Activated CD4-positive, alpha-beta memory T cell treated with anti-CD3 and anti-CD28 coated beads for 36 hours (primary cell): ENCODE measurements around the gene PIEZO2. TPM values are rescaled to one million over a fixed set of nuclear protein-coding genes. Genes with fewer than 3 reads are reported as not detected.

ENCODE experiments used
- CTCF ChIA-PET: fragments of 350-600 bp; sonication (Branson Sonifier 250); formaldehyde crosslinking; loops from one replicate; lab custom pipeline; 2021; ENCODE audit warnings: antibody characterized with exemption, inconsistent platforms; lab: Charles Lee
- POLR2A ChIA-PET: fragments of 350-600 bp; sonication (Branson Sonifier 250); formaldehyde crosslinking; loops from one replicate; lab custom pipeline; 2021; ENCODE audit warnings: antibody characterized with exemption; lab: Charles Lee
- DNase-seq: peaks from one replicate; pipeline ENCODE4 v3.0.0-alpha.2; 2020
- H3K27ac Mint-ChIP-seq: one replicate; pipeline ENCODE4 v1.8.0; 2021; ENCODE audit warnings: mixed read lengths
- H3K27me3 Mint-ChIP-seq: one replicate; pipeline ENCODE4 v1.8.0; 2021; ENCODE audit warnings: mixed read lengths
- H3K36me3 Mint-ChIP-seq: one replicate; pipeline ENCODE4 v1.8.0; 2021; ENCODE audit warnings: mixed read lengths
- H3K4me1 Mint-ChIP-seq: one replicate; pipeline ENCODE4 v1.8.0; 2021; ENCODE audit warnings: low read depth, mixed read lengths
- H3K4me3 Mint-ChIP-seq: one replicate; pipeline ENCODE4 v1.8.0; 2021; ENCODE audit warnings: mild to moderate bottlenecking, mixed read lengths
- H3K9me3 Mint-ChIP-seq: one replicate; pipeline ENCODE4 v1.8.0; 2021; ENCODE audit warnings: mixed read lengths
- intact Hi-C: fragments of 100-400 bp; cut with micrococcal nuclease; formaldehyde crosslinking; loops from one replicate; pipeline ENCODE4 v1.15.1; 2023
- total RNA-seq, 2 experiments: library from RNA; stranded (reverse); gene quantifications; one replicate each; pipeline ENCODE4 v1.2.3, GENCODE V29; 2021

Gene PIEZO2
- total RNA-seq, 2 experiments from 2014 or later, result not detected

- ChIA-PET POLR2A (no interaction called here), CTCF (no interaction called here)
- no peak for DNase-seq
- H3K27me3 Mint-ChIP-seq, result no peaks in the 10 kb centered on the region
- no peaks in the 10 kb centered on the region for H3K4me1 Mint-ChIP-seq
- H3K36me3 Mint-ChIP-seq, result no peaks in the 10 kb centered on the region
- peaks cover 7% of the 10 kb centered on the region for H3K9me3 Mint-ChIP-seq
- no peak overlapping the region for H3K27ac Mint-ChIP-seq
- intact Hi-C loops, result no loop called here
- H3K4me3 Mint-ChIP-seq, result no peak overlapping the region
Observed at GRCh38 chr18:10965119-10965518, 184.2 kb downstream of the PIEZO2 start.

DNA sequence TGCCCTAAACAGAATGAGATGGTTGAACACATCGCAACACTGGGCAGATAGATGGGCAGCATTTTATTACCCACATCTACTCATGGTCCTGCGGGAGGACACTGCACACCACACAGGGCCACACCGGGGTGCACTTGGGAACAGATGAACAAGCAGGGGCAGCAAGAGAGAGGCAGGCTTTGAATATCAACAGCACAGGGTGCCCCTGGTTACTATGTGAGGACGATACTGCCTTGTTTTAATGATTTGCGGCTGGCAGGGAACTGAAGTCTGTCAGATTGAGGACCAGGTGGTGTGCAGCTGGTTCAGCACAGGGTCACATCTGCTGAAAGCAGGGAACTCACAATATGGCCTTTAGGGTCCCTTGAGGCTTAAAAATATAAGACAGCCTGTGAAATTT is 195.7 kb downstream of the PIEZO2 start:
- H3K27ac Mint-ChIP-seq, result no peak overlapping the region
- H3K4me1 Mint-ChIP-seq, result no peaks in the 10 kb centered on the region
- no peak for DNase-seq
- no peaks in the 10 kb centered on the region for H3K9me3 Mint-ChIP-seq
- intact Hi-C loops, result no loop called here
- no peak overlapping the region for H3K4me3 Mint-ChIP-seq
- no peaks in the 10 kb centered on the region for H3K36me3 Mint-ChIP-seq
- ChIA-PET POLR2A (no interaction called here), CTCF (no interaction called here)
- peaks cover 5% of the 10 kb centered on the region for H3K27me3 Mint-ChIP-seq

DNA sequence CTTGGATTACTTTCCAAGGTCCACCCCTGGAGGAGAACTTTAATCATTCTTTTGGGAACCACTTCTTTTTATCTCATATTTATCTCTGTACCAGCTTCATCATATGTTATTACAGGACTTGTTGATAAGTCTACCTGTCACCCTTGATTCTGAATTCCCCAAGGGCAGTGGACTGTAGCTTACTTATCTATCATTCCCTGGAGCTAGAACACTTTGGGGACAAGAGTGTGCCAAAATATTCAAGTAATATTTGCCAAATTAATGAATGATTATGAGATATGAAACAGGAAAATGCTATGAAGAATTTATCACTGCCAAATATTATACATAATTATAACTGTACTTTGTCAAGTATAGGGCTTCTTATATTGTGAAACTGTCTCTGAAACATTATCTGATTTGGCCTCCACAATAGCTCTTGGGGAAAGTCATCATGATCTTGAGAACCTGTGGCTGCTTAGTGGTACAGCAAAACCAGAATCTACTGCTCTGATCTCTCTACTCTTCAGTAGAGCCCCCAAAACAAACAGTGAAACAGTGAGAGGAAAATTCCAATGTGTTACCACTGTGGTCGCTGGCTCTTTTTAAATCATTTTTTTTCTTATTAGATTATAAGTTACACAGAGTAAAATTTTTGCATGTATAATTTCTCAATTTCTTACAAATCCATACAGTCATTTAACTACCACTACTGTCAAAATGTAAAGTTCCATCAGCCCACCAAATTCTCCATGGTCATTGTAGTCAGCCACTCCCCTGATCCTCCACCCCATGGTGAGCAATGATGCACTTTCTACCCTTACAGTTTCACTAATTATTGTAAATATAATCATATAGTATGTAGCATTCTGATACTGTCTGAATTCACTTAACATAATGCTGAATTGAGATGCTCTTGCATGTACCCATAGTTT is 197.5 kb downstream of the PIEZO2 start:
- H3K9me3 Mint-ChIP-seq, result peaks cover 3% of the 10 kb centered on the region
- H3K27me3 Mint-ChIP-seq, result peaks cover 5% of the 10 kb centered on the region
- intact Hi-C loops, result no loop called here
- CTCF ChIA-PET, result no interaction called here
- H3K27ac Mint-ChIP-seq, result no peak overlapping the region
- no peaks in the 10 kb centered on the region for H3K36me3 Mint-ChIP-seq
- no peaks in the 10 kb centered on the region for H3K4me1 Mint-ChIP-seq
- no peak for DNase-seq
- no peak overlapping the region for H3K4me3 Mint-ChIP-seq
- POLR2A ChIA-PET, result no interaction called here

DNA sequence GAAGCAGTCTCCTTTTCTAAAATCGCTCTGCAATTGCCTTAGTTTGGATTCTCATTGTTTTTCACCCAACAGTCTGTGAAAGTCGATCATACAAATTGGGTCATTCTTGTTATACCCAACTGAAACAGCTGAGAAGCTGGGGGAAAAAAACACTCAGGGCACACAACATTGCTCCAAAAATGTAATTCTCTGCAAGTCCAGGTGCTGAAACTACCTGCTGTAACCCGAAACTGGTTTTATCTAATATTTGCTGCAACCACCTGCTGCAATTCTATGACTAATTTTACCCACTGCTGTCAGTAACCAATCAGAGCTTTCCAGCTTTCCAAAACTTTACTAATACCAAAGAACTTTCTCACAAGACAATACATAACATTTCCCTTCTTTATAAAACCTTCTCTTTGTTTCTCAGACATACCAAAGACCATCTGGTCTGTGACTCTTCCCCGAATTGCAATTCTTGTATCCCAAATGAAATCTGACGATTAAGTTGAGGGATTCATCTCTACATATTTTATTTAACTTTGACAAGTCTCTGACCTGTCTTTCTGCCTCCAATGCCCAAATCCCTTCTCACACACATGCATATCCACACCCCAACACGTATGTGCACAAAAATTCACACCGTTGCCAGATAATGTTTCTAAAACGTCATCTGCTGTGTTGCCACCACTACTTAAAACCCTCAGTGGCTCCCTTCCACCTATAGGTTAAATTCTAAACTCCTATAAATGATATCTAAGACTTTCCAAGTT is 198.3 kb downstream of the PIEZO2 start:
- no peaks in the 10 kb centered on the region for H3K4me1 Mint-ChIP-seq
- peaks cover 9% of the 10 kb centered on the region for H3K9me3 Mint-ChIP-seq
- POLR2A ChIA-PET, result no interaction called here
- H3K27me3 Mint-ChIP-seq, result peaks cover 5% of the 10 kb centered on the region
- CTCF ChIA-PET, result no interaction called here
- H3K27ac Mint-ChIP-seq, result no peak overlapping the region
- H3K36me3 Mint-ChIP-seq, result no peaks in the 10 kb centered on the region
- no peak for DNase-seq
- H3K4me3 Mint-ChIP-seq, result no peak overlapping the region
- intact Hi-C loops, result no loop called here

DNA sequence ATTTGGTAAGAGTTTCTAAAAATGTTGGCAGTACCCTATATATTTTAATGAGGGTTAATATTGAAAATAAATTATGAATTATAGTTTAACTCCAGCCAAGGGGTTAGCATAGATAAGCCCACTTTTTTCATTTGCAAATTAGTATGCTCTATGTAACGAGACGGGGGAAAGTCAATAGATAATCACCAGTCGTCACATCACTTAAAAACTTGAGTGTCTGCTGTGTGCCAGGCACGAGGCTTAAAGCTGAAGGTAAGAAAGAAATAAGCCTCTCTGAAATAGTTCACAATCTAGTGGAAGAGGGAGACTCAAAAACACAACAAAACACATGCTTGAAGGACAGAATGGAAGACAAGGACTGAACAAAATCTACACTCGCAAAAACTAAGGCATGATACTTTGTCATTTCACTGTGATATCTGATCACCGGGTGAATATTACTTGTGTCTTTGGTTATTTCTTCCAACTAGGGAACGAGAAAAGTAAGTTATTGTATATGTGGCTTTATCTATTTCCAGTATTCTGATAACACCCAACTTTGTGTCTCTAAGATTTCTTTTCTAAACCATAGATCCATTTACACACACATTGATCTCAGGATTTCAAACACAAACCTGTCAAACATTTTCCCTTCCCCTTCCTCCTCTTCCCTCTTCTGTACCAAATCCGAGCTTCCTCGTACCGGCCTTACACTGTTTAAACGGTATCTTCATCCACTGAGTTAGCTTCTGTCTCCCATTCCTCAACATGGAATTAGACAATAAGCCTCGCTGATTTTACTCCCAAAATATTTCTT is 199.1 kb downstream of the PIEZO2 start:
- Mint-ChIP-seq H3K9me3 (peaks cover 16% of the 10 kb centered on the region), H3K27ac (no peak overlapping the region), H3K27me3 (peaks cover 5% of the 10 kb centered on the region), H3K4me3 (no peak overlapping the region), H3K36me3 (no peaks in the 10 kb centered on the region), H3K4me1 (no peaks in the 10 kb centered on the region)
- intact Hi-C loops, result no loop called here
- CTCF ChIA-PET, result no interaction called here
- DNase-seq, result no peak
- POLR2A ChIA-PET, result no interaction called here

GRCh38 chr18:10949655-10950054 is 199.7 kb downstream of the PIEZO2 start:
- no peak overlapping the region for H3K27ac Mint-ChIP-seq
- no peaks in the 10 kb centered on the region for H3K36me3 Mint-ChIP-seq
- intact Hi-C loops, result no loop called here
- POLR2A ChIA-PET, result no interaction called here
- H3K4me1 Mint-ChIP-seq, result no peaks in the 10 kb centered on the region
- H3K4me3 Mint-ChIP-seq, result no peak overlapping the region
- H3K9me3 Mint-ChIP-seq, result peaks cover 23% of the 10 kb centered on the region
- no peak for DNase-seq
- H3K27me3 Mint-ChIP-seq, result peaks cover 5% of the 10 kb centered on the region
- CTCF ChIA-PET, result no interaction called here

GRCh38 chr18:10948421-10948820 is 200.9 kb downstream of the PIEZO2 start:
- H3K27me3 Mint-ChIP-seq, result peaks cover under 1% of the 10 kb centered on the region
- no peaks in the 10 kb centered on the region for H3K4me1 Mint-ChIP-seq
- CTCF ChIA-PET, result no interaction called here

DNA sequence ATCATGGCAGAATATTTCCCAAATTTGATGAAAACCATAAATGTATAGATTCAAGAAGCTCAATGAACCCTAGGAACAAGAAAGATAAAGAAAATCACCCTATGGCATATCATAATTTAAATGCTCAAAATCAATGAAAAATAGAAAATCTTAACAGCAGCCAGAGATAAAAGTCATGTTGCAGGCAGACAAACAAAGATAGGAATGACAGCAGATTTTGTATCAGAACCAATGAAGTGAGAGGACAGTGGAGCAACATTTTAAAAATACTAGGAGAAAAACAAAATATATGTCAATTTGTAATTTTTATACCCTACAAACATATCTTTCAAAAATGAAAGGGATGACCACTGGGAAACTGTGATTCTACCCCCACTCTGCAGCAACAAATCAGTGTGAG is 203.3 kb downstream of the PIEZO2 start:
- Mint-ChIP-seq H3K27ac (no peak overlapping the region), H3K9me3 (peaks cover 31% of the 10 kb centered on the region), H3K4me3 (no peak overlapping the region), H3K36me3 (no peaks in the 10 kb centered on the region), H3K4me1 (no peaks in the 10 kb centered on the region), H3K27me3 (no peaks in the 10 kb centered on the region)
- intact Hi-C loops, result no loop called here
- ChIA-PET CTCF (no interaction called here), POLR2A (interaction anchor here (1.1 kb wide), 1 partner anchor 10 kb away, joined by 3 read pairs; no protein-coding TSS in a partner anchor)
- no peak for DNase-seq

More at GRCh38 chr18:10948421-10948820, 200.9 kb downstream of the PIEZO2 start:
- Mint-ChIP-seq H3K4me3 (no peak overlapping the region), H3K27ac (no peak overlapping the region), H3K9me3 (peaks cover 27% of the 10 kb centered on the region), H3K36me3 (no peaks in the 10 kb centered on the region)
- POLR2A ChIA-PET, result no interaction called here
- intact Hi-C loops, result no loop called here
- DNase-seq, result no peak

GRCh38 chr18:10942998-10943397 is 206.4 kb downstream of the PIEZO2 start:
- intact Hi-C loops, result no loop called here
- no peaks in the 10 kb centered on the region for H3K27me3 Mint-ChIP-seq
- CTCF ChIA-PET, result no interaction called here

GRCh38 chr18:10939822-10940221 is 209.5 kb downstream of the PIEZO2 start:
- DNase-seq, result no peak
- POLR2A ChIA-PET, result no interaction called here
- Mint-ChIP-seq H3K4me1 (no peaks in the 10 kb centered on the region), H3K9me3 (peaks cover 10% of the 10 kb centered on the region), H3K36me3 (no peaks in the 10 kb centered on the region), H3K27me3 (no peaks in the 10 kb centered on the region), H3K27ac (no peak overlapping the region), H3K4me3 (no peak overlapping the region)
- intact Hi-C loops, result no loop called here
- CTCF ChIA-PET, result no interaction called here

More at GRCh38 chr18:10942998-10943397, 206.4 kb downstream of the PIEZO2 start:
- Mint-ChIP-seq H3K27ac (no peak overlapping the region), H3K9me3 (peaks cover 28% of the 10 kb centered on the region), H3K4me1 (no peaks in the 10 kb centered on the region), H3K4me3 (no peak overlapping the region), H3K36me3 (no peaks in the 10 kb centered on the region)
- no peak for DNase-seq
- POLR2A ChIA-PET, result no interaction called here

GRCh38 chr18:10937743-10938640 is 211.4 kb downstream of the PIEZO2 start:
- Mint-ChIP-seq H3K27me3 (no peaks in the 10 kb centered on the region), H3K36me3 (no peaks in the 10 kb centered on the region), H3K9me3 (peaks cover 3% of the 10 kb centered on the region), H3K4me3 (no peak overlapping the region), H3K4me1 (no peaks in the 10 kb centered on the region), H3K27ac (no peak overlapping the region)
- intact Hi-C loops, result no loop called here
- CTCF ChIA-PET, result no interaction called here
- POLR2A ChIA-PET, result no interaction called here
- no peak for DNase-seq
